Thyroid gland (tissue), 4 donors: ENCODE measurements around the gene HTR3D. TPM values are rescaled to one million over a fixed set of nuclear protein-coding genes. Genes with fewer than 3 reads are reported as not detected.

Experiments used
- DNase-seq, 2 donors: peaks; one replicate each; pipeline ENCODE4 v3.0.0-alpha.2; 2019
- H3K27ac ChIP-seq, 3 donors: fragments of 200-600 bp; sonication (generic); 1 replicate in 2 of 3; 2 replicates in 1 of 3; pipeline ENCODE4 v1.5.1; 2016 to 2019; ENCODE audit warnings: mild to moderate bottlenecking in 1 of 3, moderate library complexity in 1 of 3
- H3K27me3 ChIP-seq: fragments of 200-600 bp; sonication (generic); one replicate; pipeline ENCODE4 v1.5.1; 2019
- H3K36me3 ChIP-seq, 2 donors: fragments of 200-600 bp; sonication (generic); one replicate each; pipeline ENCODE4 v1.5.1; 2016 to 2019
- H3K4me1 ChIP-seq, 2 donors: fragments of 200-600 bp; sonication (generic); one replicate each; pipeline ENCODE4 v1.5.1; 2017 to 2019
- H3K4me3 ChIP-seq, 3 donors: fragments of 200-600 bp; sonication (generic); replicated peaks in 1 of 3; 1 replicate in 2 of 3; 2 replicates in 1 of 3; pipeline ENCODE4 v1.5.1; 2016; ENCODE audit warnings: mild to moderate bottlenecking in 1 of 3
- H3K9me3 ChIP-seq: fragments of 200-600 bp; sonication (generic); one replicate; pipeline ENCODE4 v1.5.1; 2017
- CTCF ChIP-seq, 6 experiments: fragments of 200-600 bp in 3 of 6; fragments of 450-650 bp in 3 of 6; sonication (generic) in 3 of 6; IDR thresholded peaks; one replicate each; pipeline ENCODE4 v1.5.1; 2016 to 2019; ENCODE audit warnings: antibody characterized with exemption in 6 of 6, mild to moderate bottlenecking in 2 of 6, inconsistent platforms in 1 of 6, moderate library complexity in 1 of 6
- POLR2A ChIP-seq, 2 donors: fragments of 450-650 bp; IDR thresholded peaks; one replicate each; pipeline ENCODE4 v1.6.1; 2017; ENCODE audit warnings: antibody characterized with exemption in 2 of 2, mild to moderate bottlenecking in 2 of 2, moderate library complexity in 1 of 2
- WGBS, 2 donors: methylation state at CpG; one replicate each; pipeline ENCODE4 v1.1.5; 2017; 5-methylcytosine and 5-hydroxymethylcytosine counted together
- intact Hi-C: fragments of 100-400 bp; cut with DNase I; formaldehyde crosslinking; loops from one replicate; pipeline ENCODE4 v1.15.1; 2023
- small RNA-seq: library from RNA; depleted of rRNA; stranded (forward); fragments of <200 nt; gene quantifications from one replicate; pipeline ENCODE3, GENCODE V24; 2016
- total RNA-seq, 4 donors: library from RNA; depleted of rRNA; stranded (reverse); fragments of >200 nt; gene quantifications; one replicate each; pipeline ENCODE4 v1.2.3, GENCODE V29; 2016

Gene HTR3D
- total RNA-seq, 4 donors from 2014 or later, result not detected

- H3K4me1 ChIP-seq, result no peaks in the 10 kb centered on the region
- no peaks in the 10 kb centered on the region for H3K36me3 ChIP-seq
- intact Hi-C loops, result no loop called here
- H3K4me3 ChIP-seq, result no peak overlapping the region
- 58 to 65% methylated on average over 2 of the region's 2 CpGs for WGBS, 2 donors
- H3K27ac ChIP-seq, result no peak overlapping the region
- H3K27me3 ChIP-seq, result no peaks in the 10 kb centered on the region
- no peaks in the 10 kb centered on the region for H3K9me3 ChIP-seq
- TF ChIP-seq CTCF (IDR thresholded peaks at IDR 0.05) (no peak), POLR2A (IDR thresholded peaks at IDR 0.05) (no peak)
- DNase-seq, result no peak
These were observed 50.9 kb downstream of the HTR3D start for GRCh38 chr3:184082465-184082864.

- Histone ChIP-seq H3K27me3 (no peaks in the 10 kb centered on the region), H3K9me3 (no peaks in the 10 kb centered on the region), H3K4me3 (no peak overlapping the region), H3K36me3 (no peaks in the 10 kb centered on the region), H3K4me1 (no peaks in the 10 kb centered on the region), H3K27ac (no peak overlapping the region)
- TF ChIP-seq CTCF (IDR thresholded peaks at IDR 0.05), result no peak
- no peak for TF ChIP-seq POLR2A (IDR thresholded peaks at IDR 0.05)
- no peak for DNase-seq
- WGBS, 2 donors, result 86% methylated on average over 3 of the region's 3 CpGs
- intact Hi-C loops, result no loop called here
These were observed 53.9 kb downstream of the HTR3D start for GRCh38 chr3:184085389-184085852.

Small RNA genes within 50 kb of the gene (small RNA-seq; reads per million reads assigned to genes)
- gene RF00019, result not detected

Other genes with a start within 250 kb of the HTR3D start
- gene MAP6D1, start 206.2 kb upstream of the HTR3D start, total RNA-seq, result 1 to 10 TPM in 3 of 4 donors, not detected in 1; 3.0 to 4.9 (median 3.0) TPM
- gene PARL, start 146.9 kb upstream of the HTR3D start, total RNA-seq, result 10 to 100 TPM; 33.8 to 52.0 (median 42.6) TPM
- 10 to 100 TPM; 12.2 to 24.3 (median 18.2) TPM for gene ABCC5, start 13.9 kb upstream of the HTR3D start, total RNA-seq
- under 1 TPM in 1 of 4 donors, not detected in 3; 0.45 TPM for gene HTR3C, start 21.3 kb downstream of the HTR3D start, total RNA-seq
- gene HTR3E, start 65.3 kb downstream of the HTR3D start, total RNA-seq, result not detected
- 10 to 100 TPM; 27.9 to 46.5 (median 42.2) TPM for gene EIF2B5, start 103.6 kb downstream of the HTR3D start, total RNA-seq
- 100 to 1,000 TPM in 1 of 4 donors, 10 to 100 TPM in 3; 48.2 to 137 (median 65.3) TPM for gene DVL3, start 123.6 kb downstream of the HTR3D start, total RNA-seq
- 100 to 1,000 TPM; 180 to 302 (median 212) TPM for gene AP2M1, start 143.1 kb downstream of the HTR3D start, total RNA-seq
- 10 to 100 TPM; 51.1 to 83.4 (median 72.6) TPM for gene ABCF3, start 154.5 kb downstream of the HTR3D start, total RNA-seq
- under 1 TPM in 3 of 4 donors, not detected in 1; 0.42 to 0.88 (median 0.45) TPM for gene VWA5B2, start 197.8 kb downstream of the HTR3D start, total RNA-seq
- gene ALG3, start 217.2 kb downstream of the HTR3D start, total RNA-seq, result 10 to 100 TPM; 49.2 to 87.3 (median 66.8) TPM
- 10 to 100 TPM in 3 of 4 donors, 1 to 10 TPM in 1; 9.4 to 17.1 (median 13.5) TPM for gene EEF1AKMT4, start 217.9 kb downstream of the HTR3D start, total RNA-seq
- gene CAMK2N2, start 229.8 kb downstream of the HTR3D start, total RNA-seq, result not detected
- gene ECE2, start 244.3 kb downstream of the HTR3D start, total RNA-seq, result not detected